Activated T-helper 1 cell treated with Interleukin-2 at 50 U/mL for 16 hours (primary cell): ENCODE measurements around the gene CD160.
"Not testable (repeated sequence)": the region's sequence is repeated elsewhere in the genome, so short reads cannot be mapped to it uniquely, and the experiment has no call there.

Experiments
- DNase-seq: peaks from one replicate; pipeline ENCODE4 v3.0.0-alpha.2; 2020; ENCODE audit warnings: low read depth

Gene CD160, protein sequence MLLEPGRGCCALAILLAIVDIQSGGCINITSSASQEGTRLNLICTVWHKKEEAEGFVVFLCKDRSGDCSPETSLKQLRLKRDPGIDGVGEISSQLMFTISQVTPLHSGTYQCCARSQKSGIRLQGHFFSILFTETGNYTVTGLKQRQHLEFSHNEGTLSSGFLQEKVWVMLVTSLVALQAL

DNA sequence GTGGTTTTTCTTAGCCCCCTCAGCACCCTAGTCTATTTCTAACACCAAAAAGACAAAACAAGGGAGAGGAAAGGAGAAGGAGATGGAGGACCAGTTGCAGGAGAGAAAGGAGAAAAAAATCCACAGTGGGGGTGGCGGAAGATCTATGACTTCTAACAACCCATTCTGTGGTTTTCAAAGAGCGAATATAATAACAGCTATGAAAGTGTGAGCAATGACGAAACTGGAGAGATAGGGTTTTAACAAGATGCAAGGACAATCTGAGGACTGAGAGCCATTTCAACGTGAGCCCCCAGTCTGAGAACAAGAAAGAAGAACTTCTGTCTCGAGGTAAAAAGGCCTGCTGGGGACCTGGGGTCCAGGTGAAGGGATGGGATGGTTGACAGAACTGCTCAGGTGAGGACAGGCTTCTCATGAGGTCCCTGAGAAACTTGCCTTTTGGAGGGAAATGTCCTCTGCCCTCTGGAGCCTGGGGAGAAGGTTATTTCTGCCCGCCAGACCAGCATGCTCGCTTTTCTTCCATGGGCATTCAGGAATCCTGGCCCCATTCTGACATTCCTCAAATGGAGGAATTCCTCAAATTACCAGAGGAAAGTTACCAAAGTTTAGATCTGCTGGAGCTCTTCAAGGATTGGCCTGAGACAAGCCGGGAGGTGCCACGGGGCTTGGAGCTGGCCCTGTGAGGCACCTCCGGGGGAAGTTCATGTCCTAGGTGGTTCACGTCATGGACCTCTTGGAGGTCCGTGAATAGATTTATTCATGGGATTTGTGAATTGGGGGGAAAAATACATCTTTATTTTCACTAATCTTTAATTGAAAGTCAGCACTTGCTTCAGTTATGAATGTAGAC is at the start of gene CD160:
CD160 (plus strand) TSS at position 270 of the 850 bp plus-strand sequence. CDS start 8,829 bp downstream, outside the sequence.
- no peak for DNase-seq

DNA sequence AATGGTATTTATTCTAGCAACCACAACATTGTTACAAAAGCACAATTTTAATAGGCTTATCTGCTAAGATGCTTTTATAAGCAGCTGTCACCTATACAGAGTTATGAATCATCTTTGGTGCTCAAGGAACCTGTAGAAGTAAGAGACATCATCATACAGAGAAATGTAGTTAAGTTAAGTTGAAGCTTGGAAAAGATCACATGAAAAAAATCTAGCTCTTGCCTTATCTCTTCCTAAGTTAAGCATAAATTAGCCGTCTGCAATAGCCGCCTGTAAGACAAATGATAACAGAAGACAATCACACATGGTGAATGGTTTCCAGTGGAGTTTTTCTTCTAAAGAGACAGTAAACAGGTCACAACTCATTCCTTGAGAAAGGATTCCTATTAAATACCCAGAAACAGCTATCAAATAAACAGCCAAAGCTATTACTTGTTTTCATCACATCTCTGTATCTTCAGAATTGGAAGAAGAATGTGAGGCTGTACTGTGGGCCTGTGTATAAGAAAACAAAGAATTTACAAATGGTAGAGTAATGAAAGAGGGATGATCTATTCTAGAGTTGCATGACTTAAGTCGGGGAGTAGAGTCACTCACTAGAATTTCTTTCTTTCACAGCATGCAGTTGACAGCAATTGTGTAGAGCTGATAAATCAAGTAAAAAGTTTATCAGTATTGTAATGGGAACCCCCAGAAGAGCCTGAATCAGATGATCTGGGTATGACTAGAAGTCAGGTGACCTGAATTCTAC is 48.1 kb upstream of the CD160 start:
- DNase-seq = not testable (repeated sequence)

- DNase-seq = not testable (repeated sequence)
Observed at GRCh38 chr1:145673217-145673616, 46.1 kb upstream of the CD160 start.

DNA sequence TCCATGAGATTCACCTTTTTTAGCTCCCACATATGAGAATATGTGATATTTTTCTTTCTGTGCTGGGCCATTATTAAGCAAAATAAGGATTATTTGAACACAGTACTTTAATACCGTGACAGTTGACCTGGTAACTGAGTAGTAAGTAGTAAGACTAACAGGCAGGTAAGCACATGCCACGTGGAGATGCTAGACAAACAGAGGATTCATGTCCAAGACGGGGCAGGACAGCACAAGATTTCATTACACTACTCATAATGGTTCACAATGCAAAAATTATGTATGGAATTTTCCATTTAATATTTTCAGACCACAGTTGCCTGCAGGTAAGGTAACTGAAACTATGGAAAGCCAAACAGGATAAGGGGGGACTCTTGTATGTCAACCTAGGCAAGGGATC is 34.4 kb upstream of the CD160 start:
- DNase-seq = not testable (repeated sequence)

DNA sequence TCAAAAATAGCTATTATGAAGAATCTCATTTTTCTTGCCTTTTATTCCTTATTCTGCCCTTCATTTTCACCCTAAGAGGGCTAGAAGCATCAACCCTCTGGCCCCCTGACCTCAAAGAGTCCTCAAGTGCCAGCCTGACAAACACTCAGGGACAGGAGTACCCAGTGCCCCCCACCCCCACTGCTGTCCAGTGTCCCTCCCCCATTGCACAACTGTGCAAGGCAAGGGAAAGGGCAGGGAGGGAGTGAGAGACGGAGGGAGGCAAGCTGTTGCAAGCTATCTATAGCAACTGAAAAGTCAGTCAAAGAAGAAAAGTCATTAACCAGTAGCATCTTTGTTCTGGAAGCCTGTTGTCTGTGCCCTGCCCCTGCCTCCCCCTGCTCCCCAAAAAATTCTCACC is 33.2 kb upstream of the CD160 start:
- DNase-seq = not testable (repeated sequence)

DNA sequence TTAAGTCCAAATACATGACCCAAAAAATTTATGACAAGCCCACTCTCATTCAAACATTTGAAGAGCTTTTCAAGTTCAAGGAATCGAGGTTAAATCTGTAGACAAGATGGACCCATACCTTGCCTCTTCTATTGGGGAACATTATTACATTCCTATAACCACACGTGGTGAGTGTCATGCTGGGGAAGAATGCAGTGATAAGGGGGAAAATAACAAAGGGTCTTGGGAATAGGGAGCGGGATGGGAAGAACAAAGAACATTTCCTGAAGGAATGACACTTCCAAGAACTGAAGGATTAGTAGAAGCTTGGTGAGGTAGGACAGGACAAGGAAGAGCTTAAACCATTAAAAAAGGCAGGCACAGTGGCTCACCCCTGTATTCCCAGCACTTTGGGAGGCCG is 31.0 kb upstream of the CD160 start:
- no peak for DNase-seq

GRCh38 chr1:145688924-145689323 is 30.4 kb upstream of the CD160 start:
- no peak for DNase-seq

DNA sequence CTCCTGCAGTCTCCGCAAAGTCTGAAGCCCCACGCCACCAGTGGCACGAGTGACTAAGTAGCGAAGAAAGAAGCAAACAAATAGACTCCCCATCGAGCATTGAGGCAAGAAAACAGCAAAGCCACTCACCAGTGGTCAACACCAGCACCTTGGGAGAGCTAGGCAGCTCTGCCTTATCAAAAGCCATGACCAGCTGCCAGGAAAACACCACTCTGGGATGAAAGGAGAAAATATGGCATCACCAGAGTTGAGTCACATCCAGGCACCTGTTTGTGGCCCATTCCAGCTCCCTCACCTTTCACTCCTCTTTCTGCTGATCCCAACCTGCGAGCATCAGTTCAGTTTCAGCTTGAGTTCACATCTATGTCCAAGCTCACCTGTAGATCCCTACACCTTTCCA is 29.4 kb upstream of the CD160 start:
- DNase-seq = no peak

- DNase-seq = no peak
Observed at GRCh38 chr1:145690587-145691558, 28.4 kb upstream of the CD160 start.

DNA sequence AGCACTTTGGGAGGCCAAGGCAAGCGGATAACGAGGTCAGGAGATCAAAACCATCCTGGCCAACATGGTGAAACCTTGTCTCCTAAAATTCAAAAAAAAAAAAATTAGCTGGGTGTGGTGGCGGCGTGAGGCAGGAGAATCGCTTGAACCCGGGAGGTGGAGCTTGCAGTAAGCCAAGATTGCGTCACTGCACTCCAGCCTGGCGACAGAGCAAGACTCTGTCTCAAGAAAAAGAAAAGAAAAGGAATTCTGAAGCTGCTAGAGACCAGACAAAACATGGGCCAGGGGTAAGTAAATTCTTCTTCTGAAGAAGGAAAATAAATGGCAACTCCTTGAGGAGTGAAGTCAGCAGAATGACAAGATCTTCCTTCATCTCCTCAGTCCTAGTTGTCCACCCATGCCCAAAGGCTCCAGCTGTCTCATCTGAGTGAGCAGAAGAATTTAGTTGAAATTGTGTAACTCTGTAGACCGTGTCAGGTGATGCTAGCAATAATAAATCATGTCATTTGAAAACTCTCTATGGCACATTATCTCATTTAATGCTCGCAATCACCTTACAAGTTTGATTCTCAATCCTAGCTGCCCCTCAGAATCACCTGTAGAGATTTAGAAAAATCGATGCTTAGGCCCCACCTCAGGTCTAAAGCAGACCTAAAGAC is 26.4 kb upstream of the CD160 start:
- no peak for DNase-seq

DNA sequence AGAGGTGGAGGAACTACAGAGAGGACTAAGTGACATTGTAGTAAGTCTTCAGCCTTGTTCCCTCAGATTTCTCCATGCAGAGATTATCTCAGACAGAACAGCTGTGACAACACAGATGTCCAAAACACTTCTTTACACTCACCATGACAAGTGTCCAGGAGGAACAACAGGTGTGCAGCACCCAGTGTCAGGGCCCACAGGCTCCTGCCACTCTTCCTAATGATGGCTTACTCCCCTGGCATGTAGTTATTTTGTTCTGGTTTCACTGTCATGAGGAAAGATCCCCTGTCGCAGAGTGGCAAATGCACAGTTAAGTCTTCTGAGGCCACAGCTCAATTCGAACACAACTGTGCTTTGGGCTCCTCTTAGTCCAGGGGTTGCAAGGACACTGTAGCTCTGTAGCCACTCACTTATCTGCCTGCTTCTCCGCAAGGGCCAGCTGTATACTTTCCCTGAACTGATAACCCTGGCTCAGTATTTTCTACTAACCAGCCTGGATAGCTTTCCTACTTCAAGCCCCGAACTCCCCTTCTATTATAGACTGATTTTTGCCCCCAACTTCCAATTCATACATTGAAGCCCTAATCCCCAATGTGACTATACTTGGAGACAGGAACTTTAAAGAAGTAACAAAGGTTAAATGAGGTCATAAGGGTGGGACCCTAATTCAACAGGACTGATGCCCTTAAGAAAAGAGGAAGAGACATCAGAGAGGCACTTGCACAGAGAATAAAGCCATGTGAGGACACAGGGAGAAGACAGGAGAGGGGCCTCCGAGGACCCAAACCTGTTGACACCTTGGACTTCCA is 23.3 kb upstream of the CD160 start:
- no peak for DNase-seq

GRCh38 chr1:145696630-145696960 is 22.7 kb upstream of the CD160 start:
- DNase-seq = no peak

DNA sequence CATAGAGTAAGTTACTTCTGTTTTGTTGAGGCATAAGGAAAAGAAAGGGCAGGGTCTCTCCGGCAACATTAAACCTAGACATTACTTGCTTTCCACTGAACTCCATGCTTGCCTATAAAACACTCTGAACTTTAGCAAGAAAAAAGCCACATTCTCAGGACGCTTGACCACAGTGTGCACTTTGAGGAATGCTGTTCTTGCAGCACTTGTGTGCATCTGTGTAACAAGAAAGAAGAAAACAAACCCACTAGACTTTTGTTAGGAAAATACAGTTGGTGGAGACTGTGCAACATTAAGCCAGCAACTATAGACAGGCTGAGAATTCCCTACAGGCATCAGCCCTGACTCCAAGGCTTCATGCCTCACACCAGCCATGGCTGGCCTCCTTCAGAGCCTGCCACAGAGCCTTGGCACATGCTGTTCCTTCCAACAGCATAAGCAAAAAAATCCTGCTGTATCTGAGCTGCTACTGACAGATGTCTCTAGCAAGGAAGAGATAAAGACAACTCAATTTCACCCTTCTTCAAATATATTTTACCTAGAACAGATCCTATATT is 17.9 kb upstream of the CD160 start:
- DNase-seq = no peak

GRCh38 chr1:145702052-145702451 is 17.2 kb upstream of the CD160 start:
- DNase-seq = no peak

DNA sequence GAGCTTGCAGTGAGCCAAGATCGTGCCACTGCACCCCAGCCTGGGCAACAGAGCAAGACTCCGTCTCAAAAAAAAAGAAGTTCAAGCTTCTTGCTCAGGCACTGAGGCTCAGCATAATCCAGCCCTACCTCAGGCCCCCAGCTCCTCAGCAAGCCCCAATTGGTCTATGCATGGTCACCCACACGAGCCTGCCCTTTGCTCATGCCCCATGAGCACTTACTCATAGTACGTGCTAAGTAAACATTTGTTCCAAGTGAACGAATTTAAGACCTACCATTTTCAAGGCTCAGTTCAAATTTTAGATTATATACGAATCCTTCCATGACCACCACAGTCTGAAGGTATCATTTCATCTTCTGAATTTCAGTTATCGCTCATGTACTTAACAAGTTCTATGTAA is 16.5 kb upstream of the CD160 start:
- no peak for DNase-seq

DNA sequence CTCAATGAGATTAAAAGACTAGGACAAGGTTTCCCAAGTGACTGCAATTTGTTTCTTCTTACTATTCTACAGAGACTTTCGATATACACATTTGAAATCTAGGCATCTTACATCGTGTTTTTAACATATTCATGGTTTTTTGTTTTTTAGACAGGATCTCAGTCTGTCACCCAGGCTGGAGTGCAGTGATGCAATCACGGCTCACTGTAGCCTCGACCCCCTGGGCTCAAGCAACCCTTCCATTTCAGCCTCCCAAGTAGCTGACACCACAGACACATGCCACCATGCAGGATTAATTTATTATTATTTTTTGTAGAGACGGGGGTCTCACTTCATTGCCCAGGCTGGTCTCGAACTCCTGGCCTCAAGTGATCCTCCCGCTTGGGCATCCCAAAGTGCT is 13.7 kb upstream of the CD160 start:
- DNase-seq = no peak

- DNase-seq = no peak
Observed at GRCh38 chr1:145706086-145706664, 13.1 kb upstream of the CD160 start.

GRCh38 chr1:145707183-145707867 is 12.0 kb upstream of the CD160 start, which contains the start of gene PDZK1:
PDZK1 (minus strand) TSS chr1:145707368; CDS start chr1:145688021, 19,347 bp downstream.
- no peak for DNase-seq

- DNase-seq = no peak
Observed at GRCh38 chr1:145708063-145708462, 11.2 kb upstream of the CD160 start.
